ENCODE measurements around the gene DENND1B.

DENND1B gene

GRCh38 chr1:197485790-197486189, 289.5 kb downstream of the DENND1B start:
- TF ChIP-seq CTCF (conservative IDR thresholded peaks at IDR 0.05), result no peak
- no peak for TF ChIP-seq ZFX (IDR thresholded peaks at IDR 0.05)
- peak overlapping the region; percentile 45 for H3K27ac ChIP-seq

- no peak overlapping the region for H3K27ac ChIP-seq
- TF ChIP-seq CTCF (conservative IDR thresholded peaks at IDR 0.05), result no peak
- no peak for TF ChIP-seq ZFX (IDR thresholded peaks at IDR 0.05)
Measured at GRCh38 chr1:197481101-197481500, 294.2 kb downstream of the DENND1B start.

- TF ChIP-seq ZFX (IDR thresholded peaks at IDR 0.05), result no peak
- no peak for TF ChIP-seq CTCF (conservative IDR thresholded peaks at IDR 0.05)
- H3K27ac ChIP-seq, result no peak overlapping the region
Measured at GRCh38 chr1:197480446-197480845, 294.8 kb downstream of the DENND1B start.

GRCh38 chr1:197472141-197472540, 303.1 kb downstream of the DENND1B start:
- no peak overlapping the region for H3K27ac ChIP-seq
- TF ChIP-seq CTCF (conservative IDR thresholded peaks at IDR 0.05) (no peak), ZFX (IDR thresholded peaks at IDR 0.05) (no peak)

- H3K27ac ChIP-seq, result no peak overlapping the region
- TF ChIP-seq ZFX (IDR thresholded peaks at IDR 0.05), result no peak
- no peak for TF ChIP-seq CTCF (conservative IDR thresholded peaks at IDR 0.05)
Measured at GRCh38 chr1:197471248-197471985, 303.9 kb downstream of the DENND1B start.

GRCh38 chr1:197470330-197470729, 304.9 kb downstream of the DENND1B start:
- no peak overlapping the region; the same call in 1 of the 2 replicates for H3K27ac ChIP-seq
- TF ChIP-seq CTCF (conservative IDR thresholded peaks at IDR 0.05) (no peak), ZFX (IDR thresholded peaks at IDR 0.05) (no peak)

GRCh38 chr1:197469620-197470210, 305.6 kb downstream of the DENND1B start:
- no peak overlapping the region; the same call in 1 of the 2 replicates for H3K27ac ChIP-seq
- TF ChIP-seq ZFX (IDR thresholded peaks at IDR 0.05), result no peak
- TF ChIP-seq CTCF (conservative IDR thresholded peaks at IDR 0.05), result no peak

All from C4-2B (cell line).